NCI-H460 (cell line): ENCODE data around the gene RTN4RL2. TPM values are rescaled to one million over a fixed set of nuclear protein-coding genes. Genes with fewer than 3 reads are reported as not detected.

Experiments used
- DNase-seq: peaks from one replicate; pipeline ENCODE4 v3.0.0-alpha.2; 2016; ENCODE audit warnings: low read depth; ENCODE audit errors: extremely low read depth
- total RNA-seq: library from RNA; depleted of rRNA; stranded (reverse); fragments of >200 nt; shearing (Covaris generic); gene quantifications from 2 replicates; pipeline ENCODE4 v1.2.3, GENCODE V29; 2014

Gene RTN4RL2
- total RNA-seq, 1 experiment from 2014 or later: 0.45 TPM

- no peak for DNase-seq
Observed at GRCh38 chr11:57477507-57478189, 17.3 kb downstream of the RTN4RL2 start.

GRCh38 chr11:57479021-57479663 lies 18.8 kb downstream of the RTN4RL2 start:
- no peak for DNase-seq

GRCh38 chr11:57479911-57480310 lies 19.6 kb downstream of the RTN4RL2 start:
- no peak for DNase-seq

- peak; percentile 51 for DNase-seq
Observed at GRCh38 chr11:57480409-57481137, 20.2 kb downstream of the RTN4RL2 start.

- DNase-seq: no peak
Observed at GRCh38 chr11:57481315-57481714, 21.0 kb downstream of the RTN4RL2 start.

- no peak for DNase-seq
Observed at GRCh38 chr11:57481915-57482781, 21.8 kb downstream of the RTN4RL2 start.

GRCh38 chr11:57482782-57483561 lies 22.6 kb downstream of the RTN4RL2 start:
- DNase-seq: peak; percentile 22

GRCh38 chr11:57483562-57483918 lies 23.2 kb downstream of the RTN4RL2 start:
- no peak for DNase-seq

GRCh38 chr11:57484141-57484710 lies 23.9 kb downstream of the RTN4RL2 start:
- no peak for DNase-seq

GRCh38 chr11:57485217-57485990 lies 25.1 kb downstream of the RTN4RL2 start:
- DNase-seq: no peak

GRCh38 chr11:57487021-57487778 lies 26.9 kb downstream of the RTN4RL2 start:
- DNase-seq: no peak

GRCh38 chr11:57487920-57488659 lies 27.8 kb downstream of the RTN4RL2 start:
- no peak for DNase-seq

GRCh38 chr11:57490456-57491248 lies 30.3 kb downstream of the RTN4RL2 start:
- no peak for DNase-seq

GRCh38 chr11:57491371-57492061 lies 31.2 kb downstream of the RTN4RL2 start:
- DNase-seq: no peak

GRCh38 chr11:57493507-57494503 lies 33.5 kb downstream of the RTN4RL2 start:
- DNase-seq: no peak
